LNCaP clone FGC (cell line): ENCODE results near the gene TP53I11.

Experiments
- DNase-seq: peaks from one replicate; pipeline ENCODE4 v3.0.0-alpha.2; 2011; ENCODE audit warnings: low read depth
- H3K4me3 ChIP-seq: 2 replicates; pipeline ENCODE4 v1.5.1; 2011; ENCODE audit warnings: mild to moderate bottlenecking, low read depth, low read length, control low read depth
- CTCF ChIP-seq: IDR thresholded peaks from 2 replicates; pipeline ENCODE4 v1.5.1; 2012; ENCODE audit warnings: mild to moderate bottlenecking; ENCODE audit not compliant: control insufficient read depth, insufficient read depth; ENCODE audit errors: extremely low read depth

TP53I11 gene

GRCh38 chr11:44952500-44953260, 2.0 kb upstream of the TP53I11 start:
- no peak for TF ChIP-seq CTCF

GRCh38 chr11:44952082-44952481, 1.4 kb upstream of the TP53I11 start:
- no peak for DNase-seq
- H3K4me3 ChIP-seq = no peak overlapping the region
- TF ChIP-seq CTCF = no peak

More at GRCh38 chr11:44952500-44953260, 2.0 kb upstream of the TP53I11 start:
- no peak overlapping the region for H3K4me3 ChIP-seq
- no peak for DNase-seq

- DNase-seq = no peak
- peak overlapping the region; percentile 81 for H3K4me3 ChIP-seq
- no peak for TF ChIP-seq CTCF
Observed at GRCh38 chr11:44950031-44950624, 555 bp downstream of the TP53I11 start.

GRCh38 chr11:44949160-44950030, 1.3 kb downstream of the TP53I11 start:
- H3K4me3 ChIP-seq = peak overlapping the region; percentile 81
- DNase-seq = no peak
- peak; percentile 21; the same call in 1 of the 2 replicates for TF ChIP-seq CTCF

GRCh38 chr11:44948155-44948554, 2.5 kb downstream of the TP53I11 start:
- H3K4me3 ChIP-seq = no peak overlapping the region
- no peak for DNase-seq
- no peak for TF ChIP-seq CTCF

- TF ChIP-seq CTCF = no peak
- DNase-seq = no peak
Observed at GRCh38 chr11:44947114-44947513, 3.6 kb downstream of the TP53I11 start.

More at GRCh38 chr11:44947114-44947513, 3.6 kb downstream of the TP53I11 start:
- no peak overlapping the region for H3K4me3 ChIP-seq
